Vagina (tissue), 2 donors: Measurements from ENCODE around the gene CD81.

ENCODE experiments used
- POLR2A ChIP-seq, 2 donors: fragments of 450-650 bp; IDR thresholded peaks; one replicate each; pipeline ENCODE4 v1.6.1; 2017; ENCODE audit warnings: antibody characterized with exemption in 2 of 2, mild to moderate bottlenecking in 2 of 2, moderate library complexity in 2 of 2
- POLR2AphosphoS5 ChIP-seq, 2 donors: sonication (generic); formaldehyde crosslinking; IDR thresholded peaks; one replicate each; pipeline ENCODE4 v1.9.0; 2017; ENCODE audit warnings: antibody characterized with exemption in 2 of 2, mild to moderate bottlenecking in 2 of 2, low read depth in 1 of 2; ENCODE audit not compliant: insufficient read depth in 1 of 2
- TF ChIP-seq, protein P1 (sequence below), 3 experiments: fragments of 450-650 bp in 2 of 3; fragments of 200-600 bp in 1 of 3; sonication (generic) in 1 of 3; IDR thresholded peaks; one replicate each; pipeline ENCODE4 v1.5.1; 2017 to 2019; ENCODE audit warnings: antibody characterized with exemption in 3 of 3, mild to moderate bottlenecking in 2 of 3, moderate library complexity in 2 of 3

DNA sequence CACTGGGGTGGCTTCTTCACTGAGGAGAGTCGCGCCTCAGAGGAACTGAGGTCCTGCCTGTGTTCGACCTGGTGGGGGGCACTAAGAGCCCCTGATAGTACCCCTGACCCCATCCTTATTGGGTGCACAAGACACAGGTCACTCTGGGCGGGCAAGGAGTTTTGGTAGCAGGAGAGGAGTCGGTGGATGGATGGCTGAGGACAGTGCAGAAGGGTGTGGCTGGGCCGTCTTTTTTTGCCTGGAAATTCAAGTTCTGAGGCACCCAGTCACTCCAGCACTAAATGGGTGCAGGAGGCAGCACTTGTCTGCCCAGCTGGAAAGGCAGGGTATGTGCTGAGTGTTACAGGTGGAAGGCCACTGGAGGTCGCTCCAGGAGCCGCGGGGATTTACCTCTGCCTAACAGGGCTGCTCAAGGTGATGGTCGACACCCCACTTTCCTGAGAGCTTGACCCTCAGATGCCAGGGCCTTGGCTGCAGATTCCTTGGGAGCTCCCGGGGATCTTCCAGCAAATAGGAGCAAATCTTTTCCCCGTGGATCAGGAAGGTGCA is 24.4 kb downstream of the CD81 start:
- TF ChIP-seq POLR2AphosphoS5 (IDR thresholded peaks at IDR 0.05; ENCODE audit: insufficient read depth in 1 of 2, low read depth in 1 of 2), result no peak
- TF ChIP-seq, protein P1, sequence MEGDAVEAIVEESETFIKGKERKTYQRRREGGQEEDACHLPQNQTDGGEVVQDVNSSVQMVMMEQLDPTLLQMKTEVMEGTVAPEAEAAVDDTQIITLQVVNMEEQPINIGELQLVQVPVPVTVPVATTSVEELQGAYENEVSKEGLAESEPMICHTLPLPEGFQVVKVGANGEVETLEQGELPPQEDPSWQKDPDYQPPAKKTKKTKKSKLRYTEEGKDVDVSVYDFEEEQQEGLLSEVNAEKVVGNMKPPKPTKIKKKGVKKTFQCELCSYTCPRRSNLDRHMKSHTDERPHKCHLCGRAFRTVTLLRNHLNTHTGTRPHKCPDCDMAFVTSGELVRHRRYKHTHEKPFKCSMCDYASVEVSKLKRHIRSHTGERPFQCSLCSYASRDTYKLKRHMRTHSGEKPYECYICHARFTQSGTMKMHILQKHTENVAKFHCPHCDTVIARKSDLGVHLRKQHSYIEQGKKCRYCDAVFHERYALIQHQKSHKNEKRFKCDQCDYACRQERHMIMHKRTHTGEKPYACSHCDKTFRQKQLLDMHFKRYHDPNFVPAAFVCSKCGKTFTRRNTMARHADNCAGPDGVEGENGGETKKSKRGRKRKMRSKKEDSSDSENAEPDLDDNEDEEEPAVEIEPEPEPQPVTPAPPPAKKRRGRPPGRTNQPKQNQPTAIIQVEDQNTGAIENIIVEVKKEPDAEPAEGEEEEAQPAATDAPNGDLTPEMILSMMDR (IDR thresholded peaks at IDR 0.05), result no peak
- no peak for TF ChIP-seq POLR2A (IDR thresholded peaks at IDR 0.05)
